Stomach (tissue), 9 donors: ENCODE results near the gene LGI1. TPM values are rescaled to one million over a fixed set of nuclear protein-coding genes. Genes with fewer than 3 reads are reported as not detected.

ENCODE experiments used
- DNase-seq, 2 donors: peaks; one replicate each; pipeline versions ENCODE4 v3.0.0 to v3.0.0-alpha.2; 2013 to 2019
- H3K27ac ChIP-seq, 5 donors: fragments of 200-600 bp in 4 of 5; sonication (generic) in 4 of 5; one replicate each; pipeline ENCODE4 v1.5.1; 2013 to 2019; ENCODE audit warnings: mild to moderate bottlenecking in 1 of 5, moderate library complexity in 1 of 5
- H3K27me3 ChIP-seq, 3 donors: fragments of 200-600 bp; sonication (generic); one replicate each; pipeline ENCODE4 v1.5.1; 2017 to 2019; ENCODE audit warnings: mixed run types in 1 of 3
- H3K36me3 ChIP-seq, 4 donors: fragments of 200-600 bp; sonication (generic); 1 replicate in 3 of 4; 2 replicates in 1 of 4; pipeline ENCODE4 v1.5.1; 2016 to 2019
- H3K4me1 ChIP-seq, 4 donors: fragments of 200-600 bp; sonication (generic); one replicate each; pipeline ENCODE4 v1.5.1; 2016 to 2019
- H3K4me3 ChIP-seq, 4 donors: fragments of 200-600 bp; sonication (generic) in 3 of 4; one replicate each; pipeline ENCODE4 v1.5.1; 2016 to 2019; ENCODE audit warnings: mild to moderate bottlenecking in 1 of 4
- H3K9me3 ChIP-seq, 4 donors: fragments of 200-600 bp; sonication (generic); one replicate each; pipeline ENCODE4 v1.5.1; 2016 to 2019
- EP300 ChIP-seq: sonication (generic); formaldehyde crosslinking; IDR thresholded peaks from one replicate; pipeline ENCODE4 v1.6.1; 2017; ENCODE audit warnings: antibody characterized with exemption
- POLR2A ChIP-seq, 4 donors: fragments of 450-650 bp; IDR thresholded peaks; one replicate each; pipeline ENCODE4 v1.6.1; 2016; ENCODE audit warnings: antibody characterized with exemption in 4 of 4, control low read depth in 2 of 4, mild to moderate bottlenecking in 1 of 4, moderate library complexity in 1 of 4
- POLR2AphosphoS5 ChIP-seq, 3 donors: sonication (generic); formaldehyde crosslinking; IDR thresholded peaks; one replicate each; pipeline ENCODE4 v1.6.1; 2016; ENCODE audit warnings: antibody characterized with exemption in 3 of 3
- WGBS, 5 donors: extraction: QIAGEN DNeasy Blood & Tissue Kit in 3 of 5; methylation state at CpG; one replicate each; pipeline versions ENCODE4 v1.1.5 to v1.1.7; 2013 to 2018; 5-methylcytosine and 5-hydroxymethylcytosine counted together
- intact Hi-C: fragments of 100-400 bp; cut with DNase I; formaldehyde crosslinking; loops from one replicate; pipeline ENCODE4 v1.15.1; 2023; ENCODE audit warnings: low total_unique reads
- polyA plus RNA-seq, 3 donors: library from polyadenylated mRNA; stranded (reverse); fragments of 200-250 nt; gene quantifications; one replicate each; pipeline ENCODE4 v1.2.3, GENCODE V29; 2013
- total RNA-seq, 5 donors: library from RNA; depleted of rRNA; stranded (reverse); fragments of >200 nt; gene quantifications; one replicate each; pipeline versions ENCODE4 v1.1.0 to v1.2.3, GENCODE V29; 2014 to 2016
- TF ChIP-seq, protein P1 (sequence below), 7 experiments: fragments of 450-650 bp in 4 of 7; fragments of 200-600 bp in 3 of 7; sonication (generic) in 3 of 7; IDR thresholded peaks; one replicate each; pipeline ENCODE4 v1.5.1; 2016 to 2019; ENCODE audit warnings: antibody characterized with exemption in 7 of 7, control low read depth in 2 of 7, mild to moderate bottlenecking in 1 of 7
- donor health status: healthy with polysubstance abuse.
- donor health status: Bipolar disorder and iron deficiency.
- donor health status: healthy.

Gene LGI1
- total and polyA plus RNA-seq, 8 donors, result 0.12 to 7.2 (median 1.6) TPM; not detected in 2

DNA sequence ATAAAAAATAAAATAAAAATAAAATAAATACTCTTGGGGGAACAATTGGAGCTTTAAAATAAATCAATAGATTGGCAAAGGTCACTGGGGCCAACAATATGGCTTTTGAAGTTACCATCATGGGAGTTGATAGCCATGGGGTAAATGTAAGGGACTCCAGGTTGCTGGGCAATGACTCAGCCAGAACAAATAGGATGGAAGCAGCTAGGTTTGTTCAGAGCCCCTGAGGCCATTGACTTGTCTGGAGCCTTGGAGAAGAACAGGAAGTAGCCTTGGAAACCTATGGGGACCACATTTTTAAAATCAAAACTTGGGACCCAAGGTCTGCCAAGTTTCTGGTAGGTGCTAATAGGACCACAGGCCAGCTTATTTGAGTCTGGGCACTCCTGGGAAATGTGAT is 35.2 kb upstream of the LGI1 start:
- H3K27me3 ChIP-seq, result peaks cover 0 to 17% (median 5%) of the 10 kb centered on the region in 3 donors
- no peaks in the 10 kb centered on the region for H3K36me3 ChIP-seq
- no peaks in the 10 kb centered on the region for H3K4me1 ChIP-seq
- intact Hi-C loops, result no loop called here
- no peak overlapping the region for H3K4me3 ChIP-seq
- no peak for TF ChIP-seq POLR2A (IDR thresholded peaks at IDR 0.05)
- no peak for TF ChIP-seq EP300
- no peak for DNase-seq
- H3K9me3 ChIP-seq, result no peaks in the 10 kb centered on the region
- H3K27ac ChIP-seq, result no peak overlapping the region

- no peaks in the 10 kb centered on the region for H3K4me1 ChIP-seq
- peaks cover 0 to 19% (median 5%) of the 10 kb centered on the region in 3 donors for H3K27me3 ChIP-seq
- no peaks in the 10 kb centered on the region for H3K9me3 ChIP-seq
- intact Hi-C loops, result no loop called here
- H3K36me3 ChIP-seq, result no peaks in the 10 kb centered on the region
- TF ChIP-seq POLR2A (IDR thresholded peaks at IDR 0.05), result no peak
- TF ChIP-seq POLR2AphosphoS5 (IDR thresholded peaks at IDR 0.05), result no peak
- TF ChIP-seq EP300, result no peak
- TF ChIP-seq, protein P1, sequence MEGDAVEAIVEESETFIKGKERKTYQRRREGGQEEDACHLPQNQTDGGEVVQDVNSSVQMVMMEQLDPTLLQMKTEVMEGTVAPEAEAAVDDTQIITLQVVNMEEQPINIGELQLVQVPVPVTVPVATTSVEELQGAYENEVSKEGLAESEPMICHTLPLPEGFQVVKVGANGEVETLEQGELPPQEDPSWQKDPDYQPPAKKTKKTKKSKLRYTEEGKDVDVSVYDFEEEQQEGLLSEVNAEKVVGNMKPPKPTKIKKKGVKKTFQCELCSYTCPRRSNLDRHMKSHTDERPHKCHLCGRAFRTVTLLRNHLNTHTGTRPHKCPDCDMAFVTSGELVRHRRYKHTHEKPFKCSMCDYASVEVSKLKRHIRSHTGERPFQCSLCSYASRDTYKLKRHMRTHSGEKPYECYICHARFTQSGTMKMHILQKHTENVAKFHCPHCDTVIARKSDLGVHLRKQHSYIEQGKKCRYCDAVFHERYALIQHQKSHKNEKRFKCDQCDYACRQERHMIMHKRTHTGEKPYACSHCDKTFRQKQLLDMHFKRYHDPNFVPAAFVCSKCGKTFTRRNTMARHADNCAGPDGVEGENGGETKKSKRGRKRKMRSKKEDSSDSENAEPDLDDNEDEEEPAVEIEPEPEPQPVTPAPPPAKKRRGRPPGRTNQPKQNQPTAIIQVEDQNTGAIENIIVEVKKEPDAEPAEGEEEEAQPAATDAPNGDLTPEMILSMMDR (IDR thresholded peaks at IDR 0.05), result no peak
- WGBS, 5 donors, result 68 to 81% (median 70%) methylated on average over 2 of the region's 2 CpGs
- H3K4me3 ChIP-seq, result no peak overlapping the region
- no peak overlapping the region for H3K27ac ChIP-seq
- no peak for DNase-seq
Observed at GRCh38 chr10:93723153-93723552, 34.6 kb upstream of the LGI1 start.

GRCh38 chr10:93726024-93726423 is 31.7 kb upstream of the LGI1 start:
- no peak for TF ChIP-seq POLR2AphosphoS5 (IDR thresholded peaks at IDR 0.05)
- TF ChIP-seq, protein P1 (IDR thresholded peaks at IDR 0.05), result no peak
- 76 to 84% (median 79%) methylated on average over 1 of the region's 1 CpG for WGBS, 5 donors

DNA sequence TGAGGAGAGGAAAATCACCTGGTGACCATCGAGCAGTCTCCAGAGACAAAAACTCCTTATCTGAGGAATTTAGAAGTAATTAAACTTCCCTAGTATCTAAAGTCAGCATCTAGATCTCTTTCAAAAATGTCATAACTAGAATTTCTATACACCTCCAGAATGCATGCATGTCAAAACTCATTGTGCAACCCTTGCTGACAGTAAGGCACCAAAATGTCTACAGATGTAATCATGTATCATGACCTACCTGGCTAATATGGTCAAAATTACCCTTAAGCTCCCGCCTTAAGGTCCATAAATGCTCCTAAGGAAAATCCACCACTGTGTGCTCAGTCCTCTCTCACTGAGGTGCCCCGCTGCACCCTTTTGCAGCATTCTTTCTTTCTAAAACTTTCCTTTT is 16.4 kb upstream of the LGI1 start:
- Histone ChIP-seq H3K27ac (no peak overlapping the region), H3K36me3 (no peaks in the 10 kb centered on the region), H3K9me3 (no peaks in the 10 kb centered on the region), H3K4me3 (no peak overlapping the region), H3K27me3 (no peaks in the 10 kb centered on the region), H3K4me1 (peaks cover 0 to 8% (median under 1%) of the 10 kb centered on the region in 4 donors)
- WGBS, 5 donors, result 66 to 74% (median 67%) methylated on average over 3 of the region's 3 CpGs
- no peak for DNase-seq
- no peak for TF ChIP-seq POLR2A (IDR thresholded peaks at IDR 0.05)
- TF ChIP-seq POLR2AphosphoS5 (IDR thresholded peaks at IDR 0.05), result no peak
- TF ChIP-seq, protein P1 (IDR thresholded peaks at IDR 0.05), result no peak
- TF ChIP-seq EP300, result no peak
- intact Hi-C loops, result no loop called here

More at GRCh38 chr10:93726024-93726423, 31.7 kb upstream of the LGI1 start:
- no peak for DNase-seq
- Histone ChIP-seq H3K27ac (no peak overlapping the region), H3K4me3 (no peak overlapping the region), H3K9me3 (no peaks in the 10 kb centered on the region), H3K36me3 (no peaks in the 10 kb centered on the region), H3K27me3 (peaks cover 0 to 12% (median 5%) of the 10 kb centered on the region in 3 donors), H3K4me1 (no peaks in the 10 kb centered on the region)
- intact Hi-C loops, result no loop called here

- Histone ChIP-seq H3K27ac (no peak overlapping the region), H3K36me3 (no peaks in the 10 kb centered on the region), H3K9me3 (no peaks in the 10 kb centered on the region), H3K27me3 (no peaks in the 10 kb centered on the region), H3K4me3 (peak overlapping the region in 1 of 4 donors; percentile 10), H3K4me1 (peaks cover 0 to 16% (median 4%) of the 10 kb centered on the region in 4 donors)
- no peak for DNase-seq
- WGBS, 5 donors, result 36 to 52% (median 40%) methylated on average over 8 of the region's 8 CpGs
- TF ChIP-seq, protein P1 (IDR thresholded peaks at IDR 0.05), result no peak
- TF ChIP-seq POLR2A (IDR thresholded peaks at IDR 0.05) (no peak), EP300 (no peak), POLR2AphosphoS5 (IDR thresholded peaks at IDR 0.05) (no peak)
- intact Hi-C loops, result no loop called here
Observed at GRCh38 chr10:93742633-93743349, 14.9 kb upstream of the LGI1 start.
